HepG2 (cell line): ENCODE results near the gene STK39. TPM values are rescaled to one million over a fixed set of nuclear protein-coding genes. Genes with fewer than 3 reads are reported as not detected.

Experiments
- ARID5B ChIP-seq: IDR thresholded peaks from 2 replicates; pipeline ENCODE4 v1.4.0; 2020; ENCODE audit warnings: mild to moderate bottlenecking, missing genetic modification reagents
- DNMT3B ChIP-seq: conservative IDR thresholded peaks from 2 replicates; pipeline ENCODE4 v1.6.1; 2016; ENCODE audit warnings: missing biosample characterization, control low read depth
- MAX ChIP-seq: IDR thresholded peaks from 2 replicates; pipeline ENCODE4 v1.6.1; 2012; ENCODE audit warnings: inconsistent platforms
- MTERF4 ChIP-seq: sonication (generic); formaldehyde crosslinking; IDR thresholded peaks from 2 replicates; pipeline ENCODE4 v1.8.0; 2023; ENCODE audit warnings: mild to moderate bottlenecking, missing genetic modification reagents
- POGZ ChIP-seq: sonication (generic); formaldehyde crosslinking; IDR thresholded peaks from 2 replicates; pipeline ENCODE4 v1.4.0; 2020; ENCODE audit warnings: mild to moderate bottlenecking, missing genetic modification reagents
- RAD51 ChIP-seq: fragments of 450-650 bp; IDR thresholded peaks from 2 replicates; pipeline ENCODE4 v1.6.1; 2016; ENCODE audit warnings: borderline replicate concordance
- RBM39 ChIP-seq: fragments of 200-400 bp; formaldehyde crosslinking; IDR thresholded peaks from one replicate; pipeline ENCODE4 v1.6.1; 2018; ENCODE audit warnings: antibody characterized with exemption, mild to moderate bottlenecking, low read depth, low read length; ENCODE audit not compliant: poor library complexity, severe bottlenecking
- SMAD3 ChIP-seq: sonication (generic); formaldehyde crosslinking; IDR thresholded peaks from 2 replicates; pipeline ENCODE4 v1.4.0; 2020; ENCODE audit warnings: missing genetic modification reagents
- SMC3 ChIP-seq: IDR thresholded peaks from 2 replicates; pipeline ENCODE4 v1.6.1; 2011; ENCODE audit warnings: low read length, improper control_type of control experiment
- SMYD3 ChIP-seq: sonication (generic); formaldehyde crosslinking; IDR thresholded peaks from 2 replicates; pipeline ENCODE4 v1.8.1; 2023; ENCODE audit warnings: mild to moderate bottlenecking, missing genetic modification reagents
- SOX6 ChIP-seq, 2 experiments: fragments of 450-650 bp in 1 of 2; sonication (generic) in 1 of 2; formaldehyde crosslinking in 1 of 2; IDR thresholded peaks; 2 replicates each; pipeline versions ENCODE4 v1.4.0 to v1.6.1; 2017 to 2020; ENCODE audit warnings: antibody characterized with exemption in 1 of 2, mild to moderate bottlenecking in 1 of 2, missing genetic modification reagents in 1 of 2
- TEAD2 ChIP-seq: sonication (generic); formaldehyde crosslinking; IDR thresholded peaks from 2 replicates; pipeline ENCODE4 v1.9.0; 2021; ENCODE audit warnings: missing genetic modification reagents
- ZC3H13 ChIP-seq: sonication (generic); formaldehyde crosslinking; IDR thresholded peaks from 2 replicates; pipeline ENCODE4 v1.8.1; 2023; ENCODE audit warnings: mild to moderate bottlenecking, missing genetic modification reagents, moderate library complexity
- ZFP1 ChIP-seq: IDR thresholded peaks from 2 replicates; pipeline ENCODE4 v1.6.1; 2016
- ZMAT5 ChIP-seq: sonication (generic); formaldehyde crosslinking; IDR thresholded peaks from 2 replicates; pipeline ENCODE4 v1.5.0; 2020; ENCODE audit warnings: mild to moderate bottlenecking, low read depth, missing genetic modification reagents, borderline replicate concordance
- ZMYM2 ChIP-seq: sonication (generic); formaldehyde crosslinking; IDR thresholded peaks from 2 replicates; pipeline ENCODE4 v1.8.0; 2022; ENCODE audit warnings: mild to moderate bottlenecking, missing genetic modification reagents
- ZNF207 ChIP-seq: fragments of 450-650 bp; IDR thresholded peaks from 2 replicates; pipeline ENCODE4 v1.6.1; 2016; ENCODE audit warnings: antibody characterized with exemption, borderline replicate concordance
- ZNF362 ChIP-seq: sonication (generic); formaldehyde crosslinking; IDR thresholded peaks from 2 replicates; pipeline ENCODE4 v1.4.0; 2020; ENCODE audit warnings: missing genetic modification reagents, mild to moderate bottlenecking, borderline replicate concordance
- ZNF605 ChIP-seq: sonication (generic); formaldehyde crosslinking; IDR thresholded peaks from 2 replicates; pipeline ENCODE4 v1.8.0; 2022; ENCODE audit warnings: mild to moderate bottlenecking, missing genetic modification reagents
- ZNF674 ChIP-seq: sonication (generic); formaldehyde crosslinking; IDR thresholded peaks from 2 replicates; pipeline ENCODE4 v1.5.0; 2020; ENCODE audit warnings: low read depth, mild to moderate bottlenecking, missing genetic modification reagents
- ZNF713 ChIP-seq: sonication (generic); formaldehyde crosslinking; IDR thresholded peaks from 2 replicates; pipeline ENCODE4 v1.4.0; 2020; ENCODE audit warnings: mild to moderate bottlenecking, missing genetic modification reagents
- ZNF788 ChIP-seq: sonication (generic); formaldehyde crosslinking; IDR thresholded peaks from 2 replicates; pipeline ENCODE4 v1.5.0; 2020; ENCODE audit warnings: mild to moderate bottlenecking, missing genetic modification reagents, borderline replicate concordance
- ZNF841 ChIP-seq: sonication (generic); formaldehyde crosslinking; IDR thresholded peaks from 2 replicates; pipeline ENCODE4 v1.8.1; 2023; ENCODE audit warnings: missing genetic modification reagents, borderline replicate concordance
- ZSCAN21 ChIP-seq: sonication (generic); formaldehyde crosslinking; IDR thresholded peaks from 2 replicates; pipeline ENCODE4 v1.8.0; 2022; ENCODE audit warnings: mild to moderate bottlenecking, missing genetic modification reagents, moderate library complexity, borderline replicate concordance
- polyA plus RNA-seq, 8 experiments: library from polyadenylated mRNA; depleted of rRNA in 3 of 8; stranded (reverse) in 7 of 8; unstranded in 1 of 8; fragments of >200 nt; fragmentation: Illumina TruSeq in 4 of 8; extraction: Trizol in 4 of 8; gene quantifications; 2 replicates each; pipeline versions ENCODE4 v1.2.1 to v1.2.3, GENCODE V29; 2011 to 2016; ENCODE audit warnings: low read depth in 4 of 8, missing spikeins in 1 of 8, mixed read lengths in 1 of 8; ENCODE audit not compliant: insufficient read depth in 1 of 8
- total RNA-seq, 5 experiments: library from RNA; depleted of rRNA; stranded (reverse); fragments of >200 nt; fragmentation: Illumina TruSeq; extraction: Trizol; gene quantifications; 2 replicates each; pipeline ENCODE4 v1.2.3, GENCODE V29; 2016; ENCODE audit warnings: low read depth in 1 of 5

The STK39 gene
- total and polyA plus RNA-seq, 2 of the 13 experiments (the other 11 are each of a cell fraction or from before 2014, with no cell fraction given) = 27.3 to 38.4 TPM

DNA sequence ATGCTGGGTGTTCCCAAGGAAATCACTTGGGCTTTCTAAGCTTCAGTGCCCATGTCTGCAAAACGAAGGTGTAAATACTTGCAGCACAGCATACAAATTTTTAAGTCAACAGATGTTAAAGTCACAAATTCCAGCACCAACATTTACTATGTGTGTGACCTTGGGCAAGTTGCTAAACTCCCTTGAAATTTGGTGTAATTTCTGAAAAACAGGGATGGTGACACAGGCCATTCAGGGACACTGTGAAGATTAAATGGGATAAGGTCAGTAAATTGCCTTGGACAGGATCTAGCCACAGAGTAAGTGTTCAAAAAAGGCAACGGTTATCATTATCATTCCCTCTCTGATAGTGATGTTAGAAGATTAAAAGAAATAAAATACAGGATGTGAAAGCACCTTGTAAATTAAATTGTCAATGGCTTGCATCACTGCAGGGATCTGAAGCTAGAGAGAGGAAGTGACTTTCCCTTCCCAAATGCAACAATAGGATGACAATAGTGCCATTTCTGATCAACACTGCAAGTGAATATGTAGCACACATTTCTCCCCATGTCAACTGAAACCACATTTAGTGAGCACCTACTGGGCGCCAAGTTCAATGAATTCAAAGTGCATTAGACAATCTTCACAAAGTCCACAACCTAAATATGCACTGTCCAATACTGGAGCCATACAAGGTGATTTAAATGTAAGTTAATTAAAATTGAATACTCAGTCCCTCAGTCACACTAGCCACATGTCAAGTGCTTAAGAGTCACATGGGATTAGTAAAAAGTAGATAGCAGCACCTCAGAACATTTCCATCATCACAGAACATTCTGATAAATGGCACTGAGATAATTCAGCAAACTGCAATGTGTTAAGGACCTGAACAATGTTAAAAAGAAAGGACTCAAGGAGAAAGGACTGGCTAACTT is 81.2 kb downstream of the STK39 start (continued):
- TF ChIP-seq ZNF605 (CRISPR knock-in tag) (no peak), ZSCAN21 (CRISPR knock-in tag) (0 out of 2 replicates have a peak, but pooled peaks have one; percentile 36), ZNF713 (CRISPR knock-in tag) (no peak), SMYD3 (no peak), TEAD2 (CRISPR knock-in tag) (no peak), ZNF674 (CRISPR knock-in tag) (no peak), ZMYM2 (CRISPR knock-in tag) (no peak), MTERF4 (CRISPR knock-in tag) (no peak), POGZ (CRISPR knock-in tag) (no peak), ZMAT5 (CRISPR knock-in tag) (no peak), ZNF788 (CRISPR knock-in tag) (no peak), ZC3H13 (no peak), SMC3 (no peak), SOX6 (IDR thresholded peaks at IDR 0.05) (no peak), SOX6 (CRISPR knock-in tag; IDR thresholded peaks at IDR 0.05) (peak; percentile 79), MAX (no peak), ZNF362 (CRISPR knock-in tag) (no peak), SMAD3 (CRISPR knock-in tag) (0 out of 2 replicates have a peak, but pooled peaks have one; percentile 28), RAD51 (no peak), RBM39 (no peak), DNMT3B (CRISPR knock-in tag) (no peak), ZFP1 (no peak), ARID5B (CRISPR knock-in tag) (peak; percentile 92), ZNF207 (no peak), ZNF841 (CRISPR knock-in tag) (no peak)
